ENCODE data around the gene NISCH. TPM values are rescaled to one million over a fixed set of nuclear protein-coding genes. Genes with fewer than 3 reads are reported as not detected.

NISCH gene
- total RNA-seq, 1 donor from 2014 or later: 140 TPM

DNA sequence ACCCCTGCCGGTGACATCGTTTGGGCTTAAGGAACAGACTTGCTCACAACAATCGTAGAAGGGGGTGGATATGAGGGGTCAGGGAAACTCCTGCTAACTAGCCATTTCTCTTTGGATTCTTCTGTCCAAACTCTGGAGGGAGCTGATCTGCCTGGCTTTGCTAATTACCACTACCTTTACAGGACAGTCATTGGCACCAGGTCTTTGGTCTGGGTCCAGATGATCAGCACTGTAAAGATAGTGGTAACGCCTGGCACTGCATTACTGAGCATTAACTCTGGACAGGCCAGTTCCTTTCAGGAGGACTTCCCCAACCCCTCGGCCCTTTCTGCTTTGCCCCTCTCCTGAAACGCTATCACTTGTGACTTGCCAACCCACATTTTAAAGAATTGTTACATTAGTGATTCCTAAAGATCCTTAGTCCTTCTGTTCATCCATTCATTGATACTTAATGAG is 81.8 kb downstream of the NISCH start:
- DNase-seq (ENCODE audit: low spot score): no peak

DNA sequence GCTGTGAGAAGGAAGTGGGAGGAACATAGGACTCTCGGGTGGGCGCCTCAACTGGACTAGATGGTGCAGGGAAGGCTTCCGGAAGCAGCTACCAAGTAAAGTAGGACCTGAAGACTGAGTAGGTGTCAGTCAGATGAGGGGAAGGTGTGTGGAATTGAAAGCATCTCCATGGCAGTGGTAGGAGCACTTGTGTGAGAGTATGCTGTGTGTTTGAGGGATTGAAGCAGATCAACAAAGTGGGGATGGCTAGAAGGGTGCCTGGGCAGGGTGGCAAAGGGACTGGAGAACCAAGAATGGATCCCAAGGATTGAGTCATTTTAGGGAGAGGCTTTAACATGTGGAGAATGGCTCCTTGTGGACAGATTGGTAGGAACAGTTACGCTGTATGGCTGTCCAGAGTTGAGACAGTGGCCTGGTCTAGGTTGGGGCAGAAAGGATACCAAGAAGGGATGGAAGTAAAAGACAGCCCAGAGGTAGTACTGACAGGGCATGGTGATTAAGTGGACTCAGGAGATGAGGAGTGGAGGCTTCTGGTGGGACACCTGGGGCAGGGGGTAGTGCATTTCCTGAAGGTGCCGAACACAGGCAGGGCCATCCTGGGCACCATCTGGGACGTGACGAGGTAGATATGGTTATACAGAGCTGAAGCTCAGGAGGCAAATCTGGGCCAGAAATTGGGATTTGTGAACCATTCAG is 82.5 kb downstream of the NISCH start:
- DNase-seq (ENCODE audit: low spot score): no peak

DNA sequence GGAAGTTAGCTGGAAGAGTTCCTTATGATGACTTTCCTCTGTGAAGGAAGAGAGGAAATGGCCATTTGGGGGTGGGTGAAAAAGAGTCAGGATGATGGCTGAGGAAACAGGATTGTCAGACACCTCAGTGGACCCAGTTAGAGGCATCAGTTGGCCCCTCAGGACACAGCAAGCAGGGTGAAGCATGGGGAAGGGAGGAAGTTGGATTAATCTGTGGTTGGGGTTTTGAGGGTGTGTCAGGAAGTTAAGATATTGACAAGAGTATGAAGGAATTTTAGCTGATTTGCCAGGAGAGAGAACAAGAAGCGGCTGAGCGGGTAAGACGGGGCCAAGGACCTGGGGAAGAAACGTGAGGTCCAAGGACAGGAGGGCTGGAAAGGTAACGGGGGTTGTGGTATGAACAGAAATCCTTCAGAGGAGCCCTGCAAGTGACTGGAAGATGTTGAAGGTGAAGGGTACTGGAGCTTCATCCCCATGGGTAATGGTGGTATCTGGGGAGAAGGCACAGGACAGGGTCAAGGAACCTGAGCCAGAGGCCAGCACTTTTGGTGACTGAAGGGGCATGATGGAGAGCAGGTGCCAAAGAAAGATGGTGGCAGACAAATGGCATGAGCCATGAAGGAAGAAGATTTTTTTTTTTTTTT is 83.7 kb downstream of the NISCH start:
- DNase-seq (ENCODE audit: low spot score): no peak

DNA sequence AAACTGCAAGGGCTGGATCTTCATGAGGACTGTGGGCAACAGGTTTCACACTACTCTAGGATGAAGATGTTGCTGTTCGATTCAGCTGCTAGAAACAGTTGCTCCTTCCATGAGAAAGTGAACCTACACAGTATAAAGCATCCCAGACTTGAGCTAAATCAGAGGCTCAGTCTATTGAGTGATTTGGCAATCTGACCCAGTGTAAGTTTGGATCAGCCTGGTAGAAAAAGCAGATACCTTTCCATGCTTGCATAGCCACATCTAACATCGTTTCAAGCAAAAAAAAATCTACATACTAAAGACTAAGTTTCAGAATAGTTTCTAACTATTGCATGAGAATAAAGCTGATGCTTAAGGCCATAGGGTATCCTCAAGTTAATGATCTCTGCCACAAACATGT is 85.6 kb downstream of the NISCH start:
- DNase-seq (ENCODE audit: low spot score): no peak

Other genes starting within 250 kb of the NISCH start
- 0.26 TPM for gene TLR9, start 230.0 kb upstream of the NISCH start, total RNA-seq
- 65.3 TPM for gene TWF2, start 216.4 kb upstream of the NISCH start, total RNA-seq
- 16.1 TPM for gene PPM1M, start 209.8 kb upstream of the NISCH start, total RNA-seq
- 81.6 TPM for gene WDR82, start 177.0 kb upstream of the NISCH start, total RNA-seq
- 18.7 TPM for gene GLYCTK, start 167.8 kb upstream of the NISCH start, total RNA-seq
- gene DNAH1, start 139.3 kb upstream of the NISCH start, total RNA-seq: 16.6 TPM
- 62.4 TPM for gene BAP1, start 45.6 kb upstream of the NISCH start, total RNA-seq
- gene PHF7, start 44.9 kb upstream of the NISCH start, total RNA-seq: 11.4 TPM
- gene SEMA3G, start 10.5 kb upstream of the NISCH start, total RNA-seq: 7.5 TPM
- gene TNNC1, start 1.6 kb upstream of the NISCH start, total RNA-seq: 9.4 TPM
- gene STAB1, start 39.7 kb downstream of the NISCH start, total RNA-seq: 191 TPM
- gene NT5DC2, start 78.3 kb downstream of the NISCH start, total RNA-seq: 54.9 TPM
- gene UQCC5, start 81.0 kb downstream of the NISCH start, total RNA-seq: 27.2 TPM
- gene PBRM1, start 230.3 kb downstream of the NISCH start, total RNA-seq: 82.3 TPM
- 174 TPM for gene GNL3, start 230.4 kb downstream of the NISCH start, total RNA-seq